K562 (cell line): ENCODE data around the gene PIP4K2C. TPM values are rescaled to one million over a fixed set of nuclear protein-coding genes. Genes with fewer than 3 reads are reported as not detected.
A peak's percentile ranks its signal among the peaks of the same experiment; 100 is the strongest.

Experiments used
- ATAC-seq: fragments of 200-7000 bp; cut with Tn5 transposase; 3 replicates; pipeline ENCODE4 v1.9.1; 2020; ENCODE audit warnings: moderate library complexity
- BruUV-seq: library from RNA; stranded (reverse); fragments of 400-500 nt; replicated peaks from 2 replicates; lab custom pipeline; 2021; lab: Mats Ljungman, UMichigan
- CTCF ChIA-PET: fragments of 300-600 bp; formaldehyde crosslinking; extraction: SDS; loops from one replicate; lab custom pipeline; 2021; ENCODE audit warnings: low intra/inter-chr PET ratio; lab: Yijun Ruan, JAX
- POLR2A ChIA-PET: fragments of 300-600, 350-650 bp; sonication (Branson Sonifier 250); formaldehyde crosslinking; extraction: SDS; loops from one replicate; lab custom pipeline; 2021; ENCODE audit warnings: antibody characterized with exemption, inconsistent platforms; lab: Yijun Ruan, JAX
- DNase-seq, 4 experiments: peaks; one replicate each; pipeline versions ENCODE4 v3.0.0 to v3.0.0-alpha.2; 2011 to 2018; ENCODE audit warnings: low spot score in 3 of 4, mixed read lengths in 3 of 4; ENCODE audit errors: extremely low read depth in 1 of 4
- FAIRE-seq: peaks from 2 replicates; lab custom pipeline; 2011; peaks lifted over from hg19 to GRCh38; lab: Jason Lieb, UNC
- H2AFZ ChIP-seq: 2 replicates; pipeline ENCODE4 v1.6.0; 2011; ENCODE audit warnings: low read depth, low read length, control low read depth, inconsistent platforms
- H3K27ac ChIP-seq: fragments of 200-600 bp; 3 replicates; pipeline ENCODE4 v1.8.0; 2011; ENCODE audit warnings: low read depth, mild to moderate bottlenecking, control low read depth, inconsistent platforms, low read length, moderate library complexity, mixed read lengths; ENCODE audit errors: extremely low read depth
- H3K27me3 ChIP-seq, 2 experiments: fragments of 300-600 bp in 1 of 2; 2 replicates in 1 of 2; 3 replicates in 1 of 2; pipeline versions ENCODE4 v1.6.0 to v1.8.0; 2011; ENCODE audit warnings: inconsistent platforms in 2 of 2, low read length in 2 of 2, mild to moderate bottlenecking in 1 of 2, mixed read lengths in 1 of 2, moderate library complexity in 1 of 2; ENCODE audit not compliant: control insufficient read depth in 2 of 2, insufficient read depth in 2 of 2
- H3K36me3 ChIP-seq: fragments of 300-600 bp; 3 replicates; pipeline ENCODE4 v1.8.0; 2011; ENCODE audit warnings: mild to moderate bottlenecking, low read length, inconsistent platforms; ENCODE audit not compliant: control insufficient read depth, insufficient read depth
- H3K4me1 ChIP-seq, 2 experiments: fragments of 200-600 bp in 1 of 2; replicated peaks in 1 of 2; 2 replicates in 1 of 2; 3 replicates in 1 of 2; pipeline versions ENCODE4 v1.5.1 to v1.8.0; 2011; ENCODE audit warnings: inconsistent platforms in 2 of 2, low read length in 2 of 2, mild to moderate bottlenecking in 1 of 2, mixed read lengths in 1 of 2, moderate library complexity in 1 of 2; ENCODE audit not compliant: control insufficient read depth in 2 of 2, insufficient read depth in 2 of 2
- H3K4me2 ChIP-seq: 2 replicates; pipeline ENCODE4 v1.6.1; 2011; ENCODE audit warnings: low read length, control low read depth, inconsistent platforms, mixed read lengths; ENCODE audit not compliant: insufficient read depth
- H3K4me3 ChIP-seq: fragments of 200-600 bp; sonication (generic), shearing (Covaris generic); 2 replicates; pipeline ENCODE4 v1.5.1; 2016; ENCODE audit warnings: control low read depth, inconsistent platforms
- H3K79me2 ChIP-seq: fragments of 200-600 bp; 3 replicates; pipeline ENCODE4 v1.8.0; 2011; ENCODE audit warnings: low read length, inconsistent platforms; ENCODE audit not compliant: control insufficient read depth, insufficient read depth
- H3K9ac ChIP-seq, 2 experiments: 2 replicates each; pipeline versions ENCODE4 v1.6.0 to v1.6.1; 2011; ENCODE audit warnings: low read depth in 2 of 2, low read length in 2 of 2, control low read depth in 1 of 2, inconsistent platforms in 1 of 2, mild to moderate bottlenecking in 1 of 2, mixed read lengths in 1 of 2; ENCODE audit not compliant: insufficient read depth in 1 of 2
- H3K9me1 ChIP-seq: one replicate; pipeline ENCODE4 v1.6.0; 2011; ENCODE audit warnings: inconsistent platforms, mild to moderate bottlenecking, low read length, moderate library complexity; ENCODE audit not compliant: control insufficient read depth, insufficient read depth
- H3K9me3 ChIP-seq: replicated peaks from 2 replicates; pipeline ENCODE4 v1.5.1; 2011; ENCODE audit warnings: low read depth, low read length, inconsistent platforms; ENCODE audit not compliant: control insufficient read depth, insufficient read depth
- H4K20me1 ChIP-seq: replicated peaks from 2 replicates; pipeline ENCODE4 v1.6.1; 2011; ENCODE audit warnings: low read length, inconsistent platforms, mixed read lengths; ENCODE audit not compliant: control insufficient read depth, insufficient read depth
- CEBPZ ChIP-seq: fragments of 150-350 bp; IDR thresholded peaks from 2 replicates; pipeline ENCODE4 v1.6.1; 2014; ENCODE audit warnings: low read depth, mild to moderate bottlenecking, low read length, borderline replicate concordance
- MEF2A ChIP-seq: IDR thresholded peaks from 2 replicates; pipeline ENCODE4 v1.6.1; 2011; ENCODE audit warnings: low read depth, mild to moderate bottlenecking, low read length, moderate library complexity; ENCODE audit not compliant: control insufficient read depth
- NCOA4 ChIP-seq: fragments of 450-650 bp; IDR thresholded peaks from 2 replicates; pipeline ENCODE4 v1.6.1; 2018; ENCODE audit warnings: mild to moderate bottlenecking; ENCODE audit not compliant: partially characterized antibody
- NFE2 ChIP-seq: IDR thresholded peaks from 2 replicates; pipeline ENCODE4 v1.6.1; 2014; ENCODE audit warnings: antibody characterized with exemption, low read depth
- RERE ChIP-seq: sonication (generic); formaldehyde crosslinking; IDR thresholded peaks from 2 replicates; pipeline ENCODE4 v1.8.0; 2023; ENCODE audit warnings: missing genetic modification reagents, mild to moderate bottlenecking, borderline replicate concordance
- TEAD4 ChIP-seq, 2 experiments: sonication (generic) in 1 of 2; formaldehyde crosslinking in 1 of 2; IDR thresholded peaks; 2 replicates each; pipeline versions ENCODE4 v1.6.1 to v1.8.0; 2012 to 2022; ENCODE audit warnings: borderline replicate concordance in 1 of 2, inconsistent platforms in 1 of 2, low read length in 1 of 2, mild to moderate bottlenecking in 1 of 2, missing genetic modification reagents in 1 of 2
- TSHZ1 ChIP-seq: fragments of 250-450 bp; sonication (Bioruptor Pico); IDR thresholded peaks from 2 replicates; pipeline ENCODE4 v1.4.0; 2020; ENCODE audit warnings: mild to moderate bottlenecking, moderate library complexity
- ZNF717 ChIP-seq: fragments of 250-450 bp; sonication (Bioruptor Pico); IDR thresholded peaks from 2 replicates; pipeline ENCODE4 v1.5.0; 2021
- WGBS: fragments of 100-300 bp; shearing (Covaris generic); methylation state at CpG from one replicate; pipeline ENCODE4 v1.1.6; 2016; ENCODE audit warnings: low coverage, mixed read lengths; ENCODE audit not compliant: insufficient coverage; ENCODE audit errors: missing lambda C conversion rate; 5-methylcytosine and 5-hydroxymethylcytosine counted together
- in situ Hi-C: fragments of 300-500 bp; cut with MboI; formaldehyde crosslinking; loops from 4 replicates; pipeline ENCODE4 v1.15.0; 2018; ENCODE audit warnings: inconsistent platforms, mixed read lengths
- intact Hi-C: fragments of 100-400 bp; cut with micrococcal nuclease; formaldehyde crosslinking; loops from 2 replicates; pipeline ENCODE4 v1.14.2; 2022
- polyA plus RNA-seq, 8 experiments: library from polyadenylated mRNA; depleted of rRNA in 4 of 8; stranded (reverse) in 5 of 8; unstranded in 3 of 8; fragments of >200 nt; fragmentation: Nextera tagmentation in 2 of 8; fragmentation: Illumina TruSeq in 1 of 8; extraction: Ambion mirVana in 2 of 8; extraction: Trizol in 1 of 8; gene quantifications; 2 replicates each; pipeline versions ENCODE4 v1.2.1 to v1.2.3, GENCODE V29; 2011 to 2014; ENCODE audit warnings: inconsistent platforms in 1 of 8, missing spikeins in 1 of 8
- total RNA-seq, 7 experiments: library from RNA; depleted of rRNA in 6 of 7; stranded (reverse); fragments of >200 nt in 6 of 7; fragmentation: Illumina TruSeq in 2 of 7; extraction: Trizol in 2 of 7; gene quantifications; 2 replicates each; pipeline versions ENCODE4 v1.2.1 to v1.2.3, GENCODE V29; 2011 to 2021; ENCODE audit warnings: low replicate concordance in 1 of 7

PIP4K2C gene
- total and polyA plus RNA-seq, 9 of the 15 experiments (the other 6 are each of a cell fraction or from before 2014, with no cell fraction given) = 9.0 to 41.4 (median 18.3) TPM

DNA sequence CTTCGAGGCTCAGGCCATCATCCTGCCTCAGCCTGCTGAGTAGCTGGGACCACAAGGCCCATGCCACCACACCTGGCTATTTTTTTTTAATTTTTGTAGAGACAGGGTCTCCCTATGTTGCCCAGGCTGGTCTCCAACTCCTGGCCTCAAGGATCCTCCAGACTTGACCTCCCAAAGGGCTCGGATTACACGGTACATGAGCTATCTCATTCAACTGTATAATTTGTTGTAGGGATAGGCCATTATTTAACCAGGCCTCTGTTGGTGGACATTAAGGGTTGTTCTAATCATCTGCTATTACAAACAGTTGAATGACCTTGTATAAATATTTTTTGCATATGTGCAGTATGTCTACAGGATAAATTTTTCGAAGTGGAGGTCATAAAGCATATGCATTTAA lies 32.1 kb upstream of the PIP4K2C start:
- ChIA-PET POLR2A (interaction anchor here (0.6 kb wide), 3 partner anchors 12 to 286 kb away, joined by 3 read pairs; no protein-coding TSS in a partner anchor), CTCF (no interaction called here)
- peak; percentile 24; the same call in 1 of the 3 replicates for ATAC-seq
- TF ChIP-seq ZNF717 (CRISPR knock-in tag) (no peak), RERE (CRISPR knock-in tag) (no peak), NFE2 (no peak), TSHZ1 (CRISPR knock-in tag) (no peak), TEAD4 (IDR thresholded peaks at IDR 0.05; ENCODE audit: low read length) (no peak), TEAD4 (CRISPR knock-in tag; IDR thresholded peaks at IDR 0.05; ENCODE audit: borderline replicate concordance) (no peak), CEBPZ (no peak), NCOA4 (no peak), MEF2A (no peak)

More for the DNA sequence above, 32.1 kb upstream of the PIP4K2C start:
- no peaks in the 10 kb centered on the region for H3K9me3 ChIP-seq
- H3K4me2 ChIP-seq = no peak overlapping the region
- no peak overlapping the region for H3K27ac ChIP-seq
- H3K79me2 ChIP-seq = peaks cover 29% of the 10 kb centered on the region
- H4K20me1 ChIP-seq = no peaks in the 10 kb centered on the region
- 0 out of 4 replicates have a peak overlapping the region, but pooled peaks of 1 of the 2 experiments have one; percentile 28 for H3K9ac ChIP-seq
- intact Hi-C loops = no loop called here
- H3K9me1 ChIP-seq = no peaks in the 10 kb centered on the region
- no peak for DNase-seq
- peaks cover 19% of the 10 kb centered on the region in 2 experiments for H3K4me1 ChIP-seq
- peaks cover 18% of the 10 kb centered on the region for H3K36me3 ChIP-seq
- no peak overlapping the region for H2AFZ ChIP-seq
- BruUV-seq = no TSS peak
- WGBS = 68% methylated on average over 4 of the region's 4 CpGs
- no peak overlapping the region for H3K4me3 ChIP-seq
- no peak for FAIRE-seq
- no peaks in the 10 kb centered on the region for H3K27me3 ChIP-seq
- in situ Hi-C loops = no loop called here
